T47D (cell line): ENCODE results near the gene TFCP2L1.
"Not testable (repeated sequence)": the region's sequence is repeated elsewhere in the genome, so short reads cannot be mapped to it uniquely, and the experiment has no call there.

ENCODE experiments used
- DNase-seq, 2 experiments: peaks; one replicate each; pipeline versions ENCODE4 v3.0.0 to v3.0.0-alpha.2; 2011 to 2012; ENCODE audit warnings: low read depth in 1 of 2, low spot score in 1 of 2
- JUND ChIP-seq: IDR thresholded peaks from 2 replicates; pipeline ENCODE4 v1.6.1; 2012; ENCODE audit warnings: low read depth
- in situ Hi-C: cut with HindIII; loops from 2 replicates; pipeline ENCODE4 v1.10.0; 2016; ENCODE audit warnings: low sequenced_read_pairs, low pct_unique_long_range_greater_than_20kb

The TFCP2L1 gene

GRCh38 chr2:121232626-121233265 is 52.3 kb downstream of the TFCP2L1 start:
- in situ Hi-C loops: no loop called here
- TF ChIP-seq JUND: no peak

GRCh38 chr2:121231385-121232000 is 53.5 kb downstream of the TFCP2L1 start:
- in situ Hi-C loops: no loop called here

More at GRCh38 chr2:121232626-121233265, 52.3 kb downstream of the TFCP2L1 start:
- DNase-seq: no peak

GRCh38 chr2:121228521-121228920 is 56.5 kb downstream of the TFCP2L1 start:
- DNase-seq: no peak
- in situ Hi-C loops: no loop called here
- TF ChIP-seq JUND: no peak

More at GRCh38 chr2:121231385-121232000, 53.5 kb downstream of the TFCP2L1 start:
- no peak for DNase-seq
- TF ChIP-seq JUND: no peak

- in situ Hi-C loops, DNase-seq: not testable (repeated sequence)
These were observed 57.4 kb downstream of the TFCP2L1 start for GRCh38 chr2:121227381-121228144.

- DNase-seq, in situ Hi-C loops: not testable (repeated sequence)
These were observed 59.3 kb downstream of the TFCP2L1 start for GRCh38 chr2:121225681-121226080.

GRCh38 chr2:121220995-121221394 is 64.0 kb downstream of the TFCP2L1 start:
- TF ChIP-seq JUND: no peak
- in situ Hi-C loops: no loop called here
- no peak for DNase-seq

- in situ Hi-C loops: no loop called here
- no peak for DNase-seq
- TF ChIP-seq JUND: no peak
These were observed 65.1 kb downstream of the TFCP2L1 start for GRCh38 chr2:121219866-121220265.

- no peak for TF ChIP-seq JUND
- in situ Hi-C loops: no loop called here
- DNase-seq: no peak
These were observed 66.5 kb downstream of the TFCP2L1 start for GRCh38 chr2:121218386-121218938.

GRCh38 chr2:121217627-121218026 is 67.4 kb downstream of the TFCP2L1 start:
- in situ Hi-C loops: no loop called here
- DNase-seq: no peak
- no peak for TF ChIP-seq JUND

GRCh38 chr2:121214296-121214695 is 70.7 kb downstream of the TFCP2L1 start:
- in situ Hi-C loops: no loop called here
- no peak for TF ChIP-seq JUND
- no peak for DNase-seq

GRCh38 chr2:121213386-121213785 is 71.6 kb downstream of the TFCP2L1 start:
- in situ Hi-C loops: no loop called here
- no peak for DNase-seq
- no peak for TF ChIP-seq JUND

GRCh38 chr2:121212661-121213325 is 72.2 kb downstream of the TFCP2L1 start:
- in situ Hi-C loops: no loop called here
- DNase-seq: no peak
- no peak for TF ChIP-seq JUND
